ENCODE measurements around the gene SELENOW. TPM values are rescaled to one million over a fixed set of nuclear protein-coding genes. Genes with fewer than 3 reads are reported as not detected.

The SELENOW gene
- total and polyA plus RNA-seq, 8 donors, result 55.4 to 291 (median 82.9) TPM

DNA sequence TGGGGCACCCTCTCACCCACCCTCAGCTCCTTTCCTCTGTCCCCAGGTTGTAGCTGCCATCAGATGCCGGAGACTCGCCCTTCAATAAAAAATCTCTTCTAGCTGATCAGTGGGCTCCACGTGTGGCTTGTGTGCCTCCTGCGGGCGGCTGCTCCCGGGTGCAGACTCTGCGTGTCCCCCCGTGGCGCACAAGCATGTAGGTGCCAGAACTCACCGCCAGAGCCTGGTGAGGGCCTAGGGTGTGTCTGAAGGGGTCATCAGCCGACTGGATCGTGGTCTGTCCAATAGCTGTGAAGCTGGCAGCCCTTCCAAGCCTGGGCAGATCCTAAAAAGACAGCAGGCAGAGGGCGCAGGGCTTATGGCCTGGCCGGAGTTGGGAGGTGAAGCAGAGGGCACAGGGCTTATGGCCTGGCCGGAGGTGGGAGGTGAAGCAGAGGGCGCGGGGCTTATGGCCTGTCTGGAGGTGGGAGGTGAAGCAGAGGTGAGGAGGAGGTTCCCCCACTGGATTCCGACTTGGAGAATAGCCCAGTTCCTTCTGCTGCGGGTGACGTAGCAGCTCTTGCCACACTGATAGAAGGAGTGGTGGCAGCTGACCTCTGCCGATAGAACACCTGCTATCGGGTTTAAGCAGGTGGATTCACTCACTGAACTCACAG is 21.4 kb upstream of the SELENOW start:
- Histone ChIP-seq H3K4me3 (no peak overlapping the region), H3K27ac (peak overlapping the region in 3 of 4 donors; percentile 15 to 52 (median 43)), H3K4me1 (peaks cover 0 to 7% (median 6%) of the 10 kb centered on the region in 3 donors), H3K36me3 (peaks cover 4 to 56% (median 44%) of the 10 kb centered on the region in 3 donors), H3K9me3 (no peaks in the 10 kb centered on the region), H3K27me3 (no peaks in the 10 kb centered on the region)
- DNase-seq (peak in 5 of 6 donors; percentile 59 to 78 (median 71)), FAIRE-seq (no peak), ATAC-seq (peak; percentile 77 to 88 (median 80))
- intact Hi-C loops (cut with DNase I), result no loop called here
- TF ChIP-seq CTCF (IDR thresholded peaks at IDR 0.05), result no peak
- 64% methylated on average over 22 of the region's 22 CpGs for WGBS, 2 donors

- FAIRE-seq (no peak), DNase-seq (no peak), ATAC-seq (peak in 1 of 4 donors; percentile 29)
- H3K4me3 ChIP-seq, result no peak overlapping the region
- no peaks in the 10 kb centered on the region for H3K9me3 ChIP-seq
- peak overlapping the region in 2 of 4 donors; percentile 15 to 52 for H3K27ac ChIP-seq
- H3K27me3 ChIP-seq, result no peaks in the 10 kb centered on the region
- TF ChIP-seq CTCF (IDR thresholded peaks at IDR 0.05), result no peak
- H3K4me1 ChIP-seq, result peaks cover 0 to 7% (median 6%) of the 10 kb centered on the region in 3 donors
- intact Hi-C loops (cut with DNase I), result no loop called here
- H3K36me3 ChIP-seq, result peaks cover 0 to 49% (median 37%) of the 10 kb centered on the region in 3 donors
- 58 to 59% methylated on average over 14 of the region's 14 CpGs for WGBS, 2 donors
Measured at GRCh38 chr19:47757617-47758442, 20.7 kb upstream of the SELENOW start.

DNA sequence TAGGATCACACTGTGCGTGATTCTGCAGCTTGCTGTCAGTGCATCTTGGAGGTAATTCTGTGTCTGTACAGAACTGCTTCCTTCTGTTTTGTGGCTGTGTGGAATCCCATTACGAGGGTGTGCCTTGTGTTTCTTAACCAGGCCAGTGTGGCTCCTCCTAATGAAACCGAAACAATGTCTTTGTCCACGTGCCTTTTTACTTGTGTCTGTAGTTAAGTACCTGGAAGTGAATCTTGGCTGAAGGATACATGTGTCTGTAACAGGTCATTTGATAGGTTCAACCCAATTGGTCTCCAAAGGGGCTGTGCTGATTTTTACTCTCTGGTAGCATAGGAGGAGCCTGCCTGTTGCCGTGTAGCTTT is 20.1 kb upstream of the SELENOW start:
- DNase-seq (no peak), FAIRE-seq (no peak), ATAC-seq (no peak)
- H3K4me1 ChIP-seq, result peaks cover 0 to 7% (median 6%) of the 10 kb centered on the region in 3 donors
- H3K27ac ChIP-seq, result no peak overlapping the region
- no peaks in the 10 kb centered on the region for H3K9me3 ChIP-seq
- H3K4me3 ChIP-seq, result no peak overlapping the region
- 94% methylated on average over 5 of the region's 5 CpGs for WGBS, 2 donors
- H3K36me3 ChIP-seq, result peaks cover 0 to 43% (median 33%) of the 10 kb centered on the region in 3 donors
- H3K27me3 ChIP-seq, result no peaks in the 10 kb centered on the region
- no peak for TF ChIP-seq CTCF (IDR thresholded peaks at IDR 0.05)
- intact Hi-C loops (cut with DNase I), result no loop called here

GRCh38 chr19:47760632-47760999 is 17.9 kb upstream of the SELENOW start:
- no peaks in the 10 kb centered on the region for H3K9me3 ChIP-seq
- peaks cover 0 to 7% (median 6%) of the 10 kb centered on the region in 3 donors for H3K4me1 ChIP-seq
- peaks cover 0 to 22% (median 19%) of the 10 kb centered on the region in 3 donors for H3K36me3 ChIP-seq
- ATAC-seq, result no peak
- no peak for DNase-seq
- no peak for TF ChIP-seq CTCF (IDR thresholded peaks at IDR 0.05)
- no peak overlapping the region for H3K27ac ChIP-seq
- no peak for FAIRE-seq
- WGBS, 2 donors, result 70 to 76% methylated on average over 5 of the region's 5 CpGs
- H3K4me3 ChIP-seq, result no peak overlapping the region
- intact Hi-C loops (cut with DNase I), result no loop called here
- H3K27me3 ChIP-seq, result no peaks in the 10 kb centered on the region
